ENCODE measurements around the gene MGAT4C.

MGAT4C gene

GRCh38 chr12:85975716-85976115, 280.5 kb downstream of the MGAT4C start:
- no peak overlapping the region for H3K9ac ChIP-seq (ENCODE audit: low read length)
- H3K27me3 ChIP-seq (replicated peaks; ENCODE audit: control insufficient read depth, insufficient read depth, low read length): no peaks in the 10 kb centered on the region
- H3K9me3 ChIP-seq (ENCODE audit: control insufficient read depth, low read length): no peaks in the 10 kb centered on the region
- no peak for DNase-seq (ENCODE audit: low read depth)
- no peaks in the 10 kb centered on the region for H3K4me1 ChIP-seq (ENCODE audit: control insufficient read depth, insufficient read depth, low read length)
- no peaks in the 10 kb centered on the region for H3K36me3 ChIP-seq (ENCODE audit: control insufficient read depth, insufficient read depth, low read length, severe bottlenecking)
- H3K4me3 ChIP-seq (ENCODE audit: low read length): no peak overlapping the region

- H3K9me3 ChIP-seq (ENCODE audit: control insufficient read depth, low read length): no peaks in the 10 kb centered on the region
- no peaks in the 10 kb centered on the region for H3K27me3 ChIP-seq (replicated peaks; ENCODE audit: control insufficient read depth, insufficient read depth, low read length)
- no peak for DNase-seq (ENCODE audit: low read depth)
- H3K36me3 ChIP-seq (ENCODE audit: control insufficient read depth, insufficient read depth, low read length, severe bottlenecking): no peaks in the 10 kb centered on the region
- H3K9ac ChIP-seq (ENCODE audit: low read length): no peak overlapping the region
- no peak overlapping the region for H3K4me3 ChIP-seq (ENCODE audit: low read length)
- H3K4me1 ChIP-seq (ENCODE audit: control insufficient read depth, insufficient read depth, low read length): no peaks in the 10 kb centered on the region
Measured at GRCh38 chr12:85971800-85972199, 284.4 kb downstream of the MGAT4C start.

GRCh38 chr12:85968606-85969005, 287.6 kb downstream of the MGAT4C start:
- no peak for DNase-seq (ENCODE audit: low read depth)
- Histone ChIP-seq H3K36me3 (ENCODE audit: control insufficient read depth, insufficient read depth, low read length, severe bottlenecking) (no peaks in the 10 kb centered on the region), H3K9ac (ENCODE audit: low read length) (no peak overlapping the region), H3K4me1 (ENCODE audit: control insufficient read depth, insufficient read depth, low read length) (no peaks in the 10 kb centered on the region), H3K4me3 (ENCODE audit: low read length) (no peak overlapping the region), H3K27me3 (replicated peaks; ENCODE audit: control insufficient read depth, insufficient read depth, low read length) (no peaks in the 10 kb centered on the region), H3K9me3 (ENCODE audit: control insufficient read depth, low read length) (no peaks in the 10 kb centered on the region)

- Histone ChIP-seq H3K9me3 (ENCODE audit: control insufficient read depth, low read length) (no peaks in the 10 kb centered on the region), H3K9ac (ENCODE audit: low read length) (no peak overlapping the region), H3K4me1 (ENCODE audit: control insufficient read depth, insufficient read depth, low read length) (no peaks in the 10 kb centered on the region), H3K36me3 (ENCODE audit: control insufficient read depth, insufficient read depth, low read length, severe bottlenecking) (no peaks in the 10 kb centered on the region), H3K27me3 (replicated peaks; ENCODE audit: control insufficient read depth, insufficient read depth, low read length) (no peaks in the 10 kb centered on the region), H3K4me3 (ENCODE audit: low read length) (no peak overlapping the region)
- DNase-seq (ENCODE audit: low read depth): peak; percentile 44
Measured at GRCh38 chr12:85963326-85963725, 292.9 kb downstream of the MGAT4C start.

- DNase-seq (ENCODE audit: low read depth): no peak
- H3K4me1 ChIP-seq (ENCODE audit: control insufficient read depth, insufficient read depth, low read length): no peaks in the 10 kb centered on the region
- no peaks in the 10 kb centered on the region for H3K9me3 ChIP-seq (ENCODE audit: control insufficient read depth, low read length)
- no peaks in the 10 kb centered on the region for H3K27me3 ChIP-seq (replicated peaks; ENCODE audit: control insufficient read depth, insufficient read depth, low read length)
- H3K4me3 ChIP-seq (ENCODE audit: low read length): no peak overlapping the region
- H3K36me3 ChIP-seq (ENCODE audit: control insufficient read depth, insufficient read depth, low read length, severe bottlenecking): no peaks in the 10 kb centered on the region
- H3K9ac ChIP-seq (ENCODE audit: low read length): no peak overlapping the region
Measured at GRCh38 chr12:85956081-85956480, 300.1 kb downstream of the MGAT4C start.

- H3K27me3 ChIP-seq (replicated peaks; ENCODE audit: control insufficient read depth, insufficient read depth, low read length): no peaks in the 10 kb centered on the region
- peak; percentile 39 for DNase-seq (ENCODE audit: low read depth)
- H3K9me3 ChIP-seq (ENCODE audit: control insufficient read depth, low read length): no peaks in the 10 kb centered on the region
- H3K4me3 ChIP-seq (ENCODE audit: low read length): no peak overlapping the region
- H3K9ac ChIP-seq (ENCODE audit: low read length): no peak overlapping the region
- H3K4me1 ChIP-seq (ENCODE audit: control insufficient read depth, insufficient read depth, low read length): no peaks in the 10 kb centered on the region
- H3K36me3 ChIP-seq (ENCODE audit: control insufficient read depth, insufficient read depth, low read length, severe bottlenecking): no peaks in the 10 kb centered on the region
Measured at GRCh38 chr12:85955127-85955526, 301.1 kb downstream of the MGAT4C start.

- Histone ChIP-seq H3K9ac (ENCODE audit: low read length) (no peak overlapping the region), H3K36me3 (ENCODE audit: control insufficient read depth, insufficient read depth, low read length, severe bottlenecking) (no peaks in the 10 kb centered on the region), H3K9me3 (ENCODE audit: control insufficient read depth, low read length) (no peaks in the 10 kb centered on the region), H3K4me1 (ENCODE audit: control insufficient read depth, insufficient read depth, low read length) (no peaks in the 10 kb centered on the region), H3K27me3 (replicated peaks; ENCODE audit: control insufficient read depth, insufficient read depth, low read length) (no peaks in the 10 kb centered on the region), H3K4me3 (ENCODE audit: low read length) (no peak overlapping the region)
- peak; percentile 55 for DNase-seq (ENCODE audit: low read depth)
Measured at GRCh38 chr12:85951823-85952222, 304.4 kb downstream of the MGAT4C start.

- H3K9me3 ChIP-seq (ENCODE audit: control insufficient read depth, low read length): no peaks in the 10 kb centered on the region
- H3K4me1 ChIP-seq (ENCODE audit: control insufficient read depth, insufficient read depth, low read length): no peaks in the 10 kb centered on the region
- no peaks in the 10 kb centered on the region for H3K27me3 ChIP-seq (replicated peaks; ENCODE audit: control insufficient read depth, insufficient read depth, low read length)
- DNase-seq (ENCODE audit: low read depth): no peak
- no peak overlapping the region for H3K9ac ChIP-seq (ENCODE audit: low read length)
- H3K36me3 ChIP-seq (ENCODE audit: control insufficient read depth, insufficient read depth, low read length, severe bottlenecking): no peaks in the 10 kb centered on the region
- H3K4me3 ChIP-seq (ENCODE audit: low read length): no peak overlapping the region
Measured at GRCh38 chr12:85949253-85949652, 306.9 kb downstream of the MGAT4C start.

GRCh38 chr12:85948340-85948739, 307.9 kb downstream of the MGAT4C start:
- no peaks in the 10 kb centered on the region for H3K36me3 ChIP-seq (ENCODE audit: control insufficient read depth, insufficient read depth, low read length, severe bottlenecking)
- H3K4me3 ChIP-seq (ENCODE audit: low read length): no peak overlapping the region
- H3K27me3 ChIP-seq (replicated peaks; ENCODE audit: control insufficient read depth, insufficient read depth, low read length): no peaks in the 10 kb centered on the region
- no peak overlapping the region for H3K9ac ChIP-seq (ENCODE audit: low read length)
- DNase-seq (ENCODE audit: low read depth): peak; percentile 24
- no peaks in the 10 kb centered on the region for H3K9me3 ChIP-seq (ENCODE audit: control insufficient read depth, low read length)
- H3K4me1 ChIP-seq (ENCODE audit: control insufficient read depth, insufficient read depth, low read length): no peaks in the 10 kb centered on the region

- Histone ChIP-seq H3K9ac (ENCODE audit: low read length) (no peak overlapping the region), H3K36me3 (ENCODE audit: control insufficient read depth, insufficient read depth, low read length, severe bottlenecking) (no peaks in the 10 kb centered on the region), H3K9me3 (ENCODE audit: control insufficient read depth, low read length) (no peaks in the 10 kb centered on the region), H3K4me3 (ENCODE audit: low read length) (no peak overlapping the region), H3K27me3 (replicated peaks; ENCODE audit: control insufficient read depth, insufficient read depth, low read length) (no peaks in the 10 kb centered on the region), H3K4me1 (ENCODE audit: control insufficient read depth, insufficient read depth, low read length) (no peaks in the 10 kb centered on the region)
- no peak for DNase-seq (ENCODE audit: low read depth)
Measured at GRCh38 chr12:85947286-85947685, 308.9 kb downstream of the MGAT4C start.

GRCh38 chr12:85946375-85946774, 309.8 kb downstream of the MGAT4C start:
- no peaks in the 10 kb centered on the region for H3K27me3 ChIP-seq (replicated peaks; ENCODE audit: control insufficient read depth, insufficient read depth, low read length)
- H3K4me1 ChIP-seq (ENCODE audit: control insufficient read depth, insufficient read depth, low read length): no peaks in the 10 kb centered on the region
- H3K36me3 ChIP-seq (ENCODE audit: control insufficient read depth, insufficient read depth, low read length, severe bottlenecking): no peaks in the 10 kb centered on the region
- H3K9me3 ChIP-seq (ENCODE audit: control insufficient read depth, low read length): no peaks in the 10 kb centered on the region
- H3K9ac ChIP-seq (ENCODE audit: low read length): no peak overlapping the region
- no peak overlapping the region for H3K4me3 ChIP-seq (ENCODE audit: low read length)
- DNase-seq (ENCODE audit: low read depth): no peak

- Histone ChIP-seq H3K4me1 (ENCODE audit: control insufficient read depth, insufficient read depth, low read length) (no peaks in the 10 kb centered on the region), H3K4me3 (ENCODE audit: low read length) (no peak overlapping the region), H3K27me3 (replicated peaks; ENCODE audit: control insufficient read depth, insufficient read depth, low read length) (no peaks in the 10 kb centered on the region), H3K9me3 (ENCODE audit: control insufficient read depth, low read length) (no peaks in the 10 kb centered on the region), H3K9ac (ENCODE audit: low read length) (no peak overlapping the region), H3K36me3 (ENCODE audit: control insufficient read depth, insufficient read depth, low read length, severe bottlenecking) (no peaks in the 10 kb centered on the region)
- DNase-seq (ENCODE audit: low read depth): no peak
Measured at GRCh38 chr12:85927166-85927565, 329.0 kb downstream of the MGAT4C start.

Data from adipocyte (in vitro differentiated cells).